SHP77 treated with DMSO at 0.1 percent for 48 hours (cell line): ENCODE measurements around the gene RXFP4.
A peak's percentile ranks its signal among the peaks of the same experiment; 100 is the strongest.
"Not testable (repeated sequence)": the region's sequence is repeated elsewhere in the genome, so short reads cannot be mapped to it uniquely, and the experiment has no call there.

ENCODE experiments used
- DNase-seq: peaks from one replicate; lab custom pipeline; 2025; lab: John Stamatoyannopoulos, UW

Gene RXFP4

GRCh38 chr1:155940993-155941844 lies at the start of gene RXFP4:
Gene RXFP4 (plus strand): TSS chr1:155941638. CDS start chr1:155941710, 72 bp downstream.
- DNase-seq, result peak; percentile 76

GRCh38 chr1:155892796-155893195 lies 48.6 kb upstream of the RXFP4 start:
- DNase-seq, result no peak

- DNase-seq, result no peak
Measured at GRCh38 chr1:155893389-155894142, 47.9 kb upstream of the RXFP4 start.

- not testable (repeated sequence) for DNase-seq
Measured at GRCh38 chr1:155895617-155896016, 45.8 kb upstream of the RXFP4 start.

GRCh38 chr1:155896476-155896875 lies 45.0 kb upstream of the RXFP4 start:
- DNase-seq, result not testable (repeated sequence)

- DNase-seq, result no peak
Measured at GRCh38 chr1:155897746-155898145, 43.7 kb upstream of the RXFP4 start.

GRCh38 chr1:155898888-155899287 lies 42.5 kb upstream of the RXFP4 start:
- DNase-seq, result no peak

- DNase-seq, result no peak
Measured at GRCh38 chr1:155899683-155900082, 41.8 kb upstream of the RXFP4 start.

GRCh38 chr1:155900161-155900560 lies 41.3 kb upstream of the RXFP4 start:
- DNase-seq, result no peak

- DNase-seq, result no peak
Measured at GRCh38 chr1:155904261-155904660, 37.2 kb upstream of the RXFP4 start.

- DNase-seq, result no peak
Measured at GRCh38 chr1:155909894-155910293, 31.5 kb upstream of the RXFP4 start.

- DNase-seq, result peak; percentile 51
Measured at GRCh38 chr1:155910621-155911121, 30.8 kb upstream of the RXFP4 start.

GRCh38 chr1:155911156-155912055 lies 30.0 kb upstream of the RXFP4 start, which contains the start of gene RIT1:
Gene RIT1 (minus strand): TSS chr1:155911349. CDS start chr1:155910761, 588 bp downstream.
- peak; percentile 74 for DNase-seq

- no peak for DNase-seq
Measured at GRCh38 chr1:155912056-155912536, 29.3 kb upstream of the RXFP4 start.

- DNase-seq, result no peak
Measured at GRCh38 chr1:155913969-155914757, 27.3 kb upstream of the RXFP4 start.

- no peak for DNase-seq
Measured at GRCh38 chr1:155918660-155919059, 22.8 kb upstream of the RXFP4 start.

GRCh38 chr1:155919801-155920200 lies 21.6 kb upstream of the RXFP4 start:
- no peak for DNase-seq

- DNase-seq, result no peak
Measured at GRCh38 chr1:155920717-155921116, 20.7 kb upstream of the RXFP4 start.

GRCh38 chr1:155925506-155925905 lies 15.9 kb upstream of the RXFP4 start:
- no peak for DNase-seq

GRCh38 chr1:155929057-155929456 lies 12.4 kb upstream of the RXFP4 start:
- no peak for DNase-seq

GRCh38 chr1:155930725-155931124 lies 10.7 kb upstream of the RXFP4 start:
- not testable (repeated sequence) for DNase-seq
